Osteocyte (in vitro differentiated cells): Measurements from ENCODE around the gene AFF3. TPM values are rescaled to one million over a fixed set of nuclear protein-coding genes. Genes with fewer than 3 reads are reported as not detected.
A peak's percentile ranks its signal among the peaks of the same experiment; 100 is the strongest.

ENCODE experiments used
- DNase-seq: peaks from one replicate; pipeline ENCODE4 v3.0.0; 2021; ENCODE audit warnings: mixed read lengths; ENCODE audit not compliant: unreplicated experiment; ENCODE audit errors: extremely low spot score
- H3K27ac Mint-ChIP-seq: one replicate; pipeline ENCODE4 v1.8.0; 2021; ENCODE audit warnings: mild to moderate bottlenecking, mixed read lengths; ENCODE audit not compliant: unreplicated experiment
- H3K27me3 Mint-ChIP-seq: one replicate; pipeline ENCODE4 v1.8.0; 2021; ENCODE audit warnings: mixed read lengths; ENCODE audit not compliant: unreplicated experiment
- H3K36me3 Mint-ChIP-seq: one replicate; pipeline ENCODE4 v1.8.0; 2021; ENCODE audit warnings: mixed read lengths; ENCODE audit not compliant: unreplicated experiment
- H3K4me1 Mint-ChIP-seq: one replicate; pipeline ENCODE4 v1.8.0; 2021; ENCODE audit warnings: mixed read lengths; ENCODE audit not compliant: unreplicated experiment
- H3K4me3 Mint-ChIP-seq: one replicate; pipeline ENCODE4 v1.8.0; 2021; ENCODE audit warnings: mild to moderate bottlenecking, moderate library complexity, mixed read lengths; ENCODE audit not compliant: unreplicated experiment
- H3K9me3 Mint-ChIP-seq: one replicate; pipeline ENCODE4 v1.8.0; 2021; ENCODE audit warnings: mixed read lengths; ENCODE audit not compliant: unreplicated experiment
- total RNA-seq: library from RNA; stranded (reverse); gene quantifications from 2 replicates; pipeline ENCODE4 v1.2.1, GENCODE V29; 2021
- TF ChIP-seq, protein P1 (sequence below): fragments of 200-600 bp; sonication (generic); IDR thresholded peaks from 2 replicates; pipeline ENCODE4 v1.5.0; 2021; ENCODE audit warnings: antibody characterized with exemption, mild to moderate bottlenecking, moderate library complexity

The AFF3 gene
- total RNA-seq, 1 donor from 2014 or later = 248 TPM

DNA sequence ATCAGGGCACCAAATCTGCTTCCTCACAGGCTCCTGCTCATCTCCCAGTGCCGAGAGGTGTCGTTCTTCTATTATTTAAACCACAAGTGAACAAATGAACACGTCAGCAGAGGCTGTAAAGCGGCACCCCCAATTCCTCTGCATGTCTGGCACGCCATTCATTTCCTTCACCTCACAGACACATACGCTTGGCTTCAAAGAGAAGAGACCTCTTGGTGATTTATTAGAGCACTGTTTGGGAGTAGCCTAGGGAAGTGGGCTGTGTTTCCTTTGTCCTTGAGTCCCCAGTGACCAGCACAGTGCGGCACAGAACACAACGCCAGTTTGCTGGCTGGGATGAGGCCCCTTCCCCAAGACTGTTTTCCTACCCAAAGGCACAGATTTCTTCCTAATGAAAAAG is 468.3 kb downstream of the AFF3 start:
- Mint-ChIP-seq H3K27ac (no peak overlapping the region), H3K9me3 (peaks cover 3% of the 10 kb centered on the region), H3K4me3 (no peak overlapping the region), H3K36me3 (peaks cover 56% of the 10 kb centered on the region), H3K4me1 (peaks cover 14% of the 10 kb centered on the region), H3K27me3 (no peaks in the 10 kb centered on the region)
- peak; percentile 51 for DNase-seq
- TF ChIP-seq, protein P1, sequence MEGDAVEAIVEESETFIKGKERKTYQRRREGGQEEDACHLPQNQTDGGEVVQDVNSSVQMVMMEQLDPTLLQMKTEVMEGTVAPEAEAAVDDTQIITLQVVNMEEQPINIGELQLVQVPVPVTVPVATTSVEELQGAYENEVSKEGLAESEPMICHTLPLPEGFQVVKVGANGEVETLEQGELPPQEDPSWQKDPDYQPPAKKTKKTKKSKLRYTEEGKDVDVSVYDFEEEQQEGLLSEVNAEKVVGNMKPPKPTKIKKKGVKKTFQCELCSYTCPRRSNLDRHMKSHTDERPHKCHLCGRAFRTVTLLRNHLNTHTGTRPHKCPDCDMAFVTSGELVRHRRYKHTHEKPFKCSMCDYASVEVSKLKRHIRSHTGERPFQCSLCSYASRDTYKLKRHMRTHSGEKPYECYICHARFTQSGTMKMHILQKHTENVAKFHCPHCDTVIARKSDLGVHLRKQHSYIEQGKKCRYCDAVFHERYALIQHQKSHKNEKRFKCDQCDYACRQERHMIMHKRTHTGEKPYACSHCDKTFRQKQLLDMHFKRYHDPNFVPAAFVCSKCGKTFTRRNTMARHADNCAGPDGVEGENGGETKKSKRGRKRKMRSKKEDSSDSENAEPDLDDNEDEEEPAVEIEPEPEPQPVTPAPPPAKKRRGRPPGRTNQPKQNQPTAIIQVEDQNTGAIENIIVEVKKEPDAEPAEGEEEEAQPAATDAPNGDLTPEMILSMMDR = no peak

DNA sequence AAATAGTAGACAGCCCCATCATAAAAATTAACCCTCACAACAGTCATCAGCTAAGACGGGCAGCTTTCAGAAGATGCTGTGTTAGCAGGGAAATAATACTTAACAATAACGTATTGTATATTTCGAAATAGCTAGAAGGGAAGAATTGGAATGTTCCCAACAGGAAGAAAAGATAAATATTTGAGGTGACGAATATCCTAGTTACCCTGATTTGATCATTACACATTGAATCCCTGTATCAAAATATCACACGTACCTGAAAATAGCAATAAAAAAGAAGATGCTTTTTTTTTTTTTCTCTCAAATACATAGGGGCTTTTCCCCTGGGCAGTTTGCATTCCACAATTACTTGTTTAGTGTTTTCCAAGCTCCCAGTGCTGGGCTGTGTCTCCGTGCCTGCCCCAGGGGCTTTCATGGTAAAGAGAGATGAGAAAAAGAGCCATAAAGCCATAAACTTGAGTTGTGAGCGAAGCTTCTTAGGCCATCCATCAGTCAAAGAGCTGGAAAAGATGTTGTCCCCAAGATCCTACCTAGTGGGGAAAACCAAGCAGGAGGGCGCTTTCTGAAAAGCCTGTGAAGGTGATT is 469.5 kb downstream of the AFF3 start:
- TF ChIP-seq, protein P1 = no peak
- H3K27ac Mint-ChIP-seq = peak overlapping the region; percentile 14
- DNase-seq = peak; percentile 27
- H3K36me3 Mint-ChIP-seq = peaks cover 54% of the 10 kb centered on the region
- peaks cover 7% of the 10 kb centered on the region for H3K9me3 Mint-ChIP-seq
- H3K4me3 Mint-ChIP-seq = no peak overlapping the region
- peaks cover 14% of the 10 kb centered on the region for H3K4me1 Mint-ChIP-seq
- no peaks in the 10 kb centered on the region for H3K27me3 Mint-ChIP-seq

- TF ChIP-seq, protein P1 = no peak
- Mint-ChIP-seq H3K36me3 (peaks cover 63% of the 10 kb centered on the region), H3K9me3 (peaks cover 22% of the 10 kb centered on the region), H3K27ac (peak overlapping the region; percentile 17), H3K4me3 (no peak overlapping the region), H3K4me1 (peaks cover 15% of the 10 kb centered on the region), H3K27me3 (no peaks in the 10 kb centered on the region)
- DNase-seq = peak; percentile 4
These were observed 471.3 kb downstream of the AFF3 start for GRCh38 chr2:99670768-99671734.

GRCh38 chr2:99666256-99666655 is 476.1 kb downstream of the AFF3 start:
- Mint-ChIP-seq H3K9me3 (peaks cover 41% of the 10 kb centered on the region), H3K27ac (no peak overlapping the region), H3K4me1 (peaks cover 48% of the 10 kb centered on the region), H3K27me3 (no peaks in the 10 kb centered on the region), H3K36me3 (peaks cover 63% of the 10 kb centered on the region), H3K4me3 (no peak overlapping the region)
- DNase-seq = no peak
- TF ChIP-seq, protein P1 = no peak

DNA sequence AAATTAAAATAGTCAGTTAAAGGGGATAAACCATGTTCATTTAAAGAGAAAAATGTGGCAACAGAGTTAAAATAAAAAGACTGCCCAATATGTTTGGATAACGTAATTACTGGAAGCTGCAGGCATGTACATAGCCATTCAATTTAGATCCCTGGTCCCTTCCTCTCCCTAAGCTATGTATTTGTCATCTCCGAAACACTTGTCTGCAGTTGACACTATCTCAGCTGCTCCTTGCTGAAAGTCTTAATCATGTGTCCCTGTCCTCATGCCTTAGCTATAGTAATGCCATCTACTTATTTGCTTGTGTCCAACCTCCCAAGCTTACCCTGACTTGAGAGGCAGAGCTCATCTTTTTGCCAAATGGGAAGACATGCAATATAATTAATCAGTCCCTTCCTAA is 478.7 kb downstream of the AFF3 start:
- Mint-ChIP-seq H3K4me3 (no peak overlapping the region), H3K27ac (peak overlapping the region; percentile 96)
- TF ChIP-seq, protein P1 = no peak

More for the DNA sequence above, 478.7 kb downstream of the AFF3 start:
- DNase-seq = no peak
- H3K4me1 Mint-ChIP-seq = peaks cover 68% of the 10 kb centered on the region
- peaks cover 38% of the 10 kb centered on the region for H3K9me3 Mint-ChIP-seq
- H3K36me3 Mint-ChIP-seq = peaks cover 55% of the 10 kb centered on the region
- no peaks in the 10 kb centered on the region for H3K27me3 Mint-ChIP-seq
